Right ventricle myocardium inferior (tissue), 1 donor: ENCODE measurements around the gene KRT3. TPM values are rescaled to one million over a fixed set of nuclear protein-coding genes. Genes with fewer than 3 reads are reported as not detected.

Experiments
- ATAC-seq: fragments of 200-7000 bp; cut with Tn5 transposase; one replicate; pipeline ENCODE4 v1.9.1; 2020; ENCODE audit warnings: mild to moderate bottlenecking, moderate library complexity
- DNase-seq: peaks from one replicate; pipeline ENCODE4 v3.0.0; 2021; ENCODE audit errors: missing footprints
- intact Hi-C: fragments of 100-400 bp; cut with DNase I; formaldehyde crosslinking; loops from one replicate; pipeline ENCODE4 v1.11.0; 2022
- total RNA-seq: library from RNA; stranded (reverse); fragmentation: NEBNext Ultra II Directional; extraction: Animal tissue kit (Norgen Biotek cat#: 25700); gene quantifications from one replicate; pipeline ENCODE4 v1.2.1, GENCODE V29; 2021
- donor health status: DM: no; HTN: yes; CAD: no; lungs with severe emphysema.

Gene KRT3
- total RNA-seq, 1 donor from 2014 or later: not detected

DNA sequence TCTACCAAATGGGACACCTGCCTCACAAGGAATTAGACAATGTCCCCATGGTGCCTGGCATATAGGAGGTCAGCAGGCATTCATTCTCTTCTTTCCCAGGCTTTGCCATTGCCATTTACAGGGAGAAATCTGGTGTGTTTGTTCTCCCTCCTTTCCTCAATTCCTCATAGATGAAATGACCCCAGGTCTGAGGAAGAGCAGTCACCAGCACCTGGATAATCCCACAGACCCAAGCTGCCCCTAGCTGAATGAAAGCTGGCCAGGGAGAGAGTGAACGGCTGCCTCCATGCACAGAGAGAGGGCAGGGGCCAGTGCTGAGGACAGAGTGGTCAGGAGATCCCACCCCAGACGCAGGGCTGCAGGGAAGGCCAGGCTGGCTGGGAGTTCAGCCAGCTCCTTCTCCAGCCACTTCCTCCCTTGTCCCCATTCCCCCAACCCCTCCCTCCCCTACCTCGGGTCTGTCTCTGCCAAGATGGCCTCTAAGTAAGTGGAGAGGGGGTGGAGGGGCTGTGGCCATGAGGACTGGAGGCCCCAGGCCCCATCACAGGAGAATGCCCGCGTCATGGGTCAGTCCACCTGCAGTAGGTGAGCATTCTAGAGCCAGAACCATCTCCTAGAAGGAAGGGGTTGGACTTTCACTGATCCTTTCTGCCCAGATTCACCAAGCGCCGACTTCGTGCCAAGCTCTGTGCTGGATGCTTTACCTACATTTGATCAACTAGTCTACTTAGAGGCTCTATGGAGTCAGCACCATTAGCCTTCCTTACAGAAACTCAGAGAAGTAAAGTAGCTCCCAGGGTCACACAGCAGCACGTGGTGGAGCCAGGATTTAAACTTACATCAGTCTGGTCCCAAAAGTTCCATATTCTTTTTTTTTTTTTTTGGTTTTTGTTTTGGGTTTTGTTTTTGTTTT lies 20.0 kb upstream of the KRT3 start:
- ATAC-seq: no peak
- intact Hi-C loops: no loop called here
- DNase-seq: no peak

DNA sequence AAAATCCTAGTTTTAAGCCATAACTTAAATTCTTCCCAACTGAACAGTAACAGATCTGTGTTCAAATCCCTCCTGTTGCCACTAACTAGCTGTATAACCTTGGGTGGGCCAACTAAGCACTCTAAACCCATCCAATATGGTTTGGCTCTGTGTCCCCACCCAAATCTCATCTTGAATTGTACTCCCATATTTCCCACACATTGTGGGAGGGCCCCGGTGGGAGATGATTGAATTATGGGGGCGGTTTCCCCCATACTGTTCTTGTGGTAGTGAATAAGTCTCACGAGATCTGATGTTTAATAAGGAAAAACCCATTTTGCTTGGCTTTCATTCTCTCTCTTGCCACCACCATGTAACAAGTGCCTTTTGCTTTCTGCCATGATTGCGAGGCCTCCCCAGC lies 19.2 kb upstream of the KRT3 start:
- intact Hi-C loops: no loop called here
- no peak for ATAC-seq
- DNase-seq: no peak

DNA sequence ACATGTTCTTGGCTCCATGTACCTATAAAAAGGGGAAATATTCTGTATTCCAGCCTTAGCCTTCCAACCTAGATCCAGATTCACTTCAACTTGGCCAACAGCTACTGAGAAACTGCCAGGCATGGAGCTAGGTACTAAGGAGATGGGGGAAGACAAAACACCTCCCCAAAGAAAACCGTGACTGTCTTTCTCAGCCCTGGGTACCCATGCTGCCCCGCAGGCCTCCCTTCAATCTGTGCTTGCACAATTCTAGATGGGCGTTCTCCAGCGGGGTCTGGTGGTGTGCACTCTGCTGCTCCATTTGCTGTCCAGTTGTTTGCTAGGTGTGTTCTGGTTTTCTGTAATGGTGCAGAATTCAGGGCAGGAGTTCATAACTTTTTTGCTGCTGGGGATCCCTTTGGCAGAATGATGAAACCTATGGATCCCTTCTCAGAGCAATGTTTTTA lies 18.8 kb upstream of the KRT3 start:
- intact Hi-C loops: no loop called here
- ATAC-seq: no peak
- no peak for DNase-seq

DNA sequence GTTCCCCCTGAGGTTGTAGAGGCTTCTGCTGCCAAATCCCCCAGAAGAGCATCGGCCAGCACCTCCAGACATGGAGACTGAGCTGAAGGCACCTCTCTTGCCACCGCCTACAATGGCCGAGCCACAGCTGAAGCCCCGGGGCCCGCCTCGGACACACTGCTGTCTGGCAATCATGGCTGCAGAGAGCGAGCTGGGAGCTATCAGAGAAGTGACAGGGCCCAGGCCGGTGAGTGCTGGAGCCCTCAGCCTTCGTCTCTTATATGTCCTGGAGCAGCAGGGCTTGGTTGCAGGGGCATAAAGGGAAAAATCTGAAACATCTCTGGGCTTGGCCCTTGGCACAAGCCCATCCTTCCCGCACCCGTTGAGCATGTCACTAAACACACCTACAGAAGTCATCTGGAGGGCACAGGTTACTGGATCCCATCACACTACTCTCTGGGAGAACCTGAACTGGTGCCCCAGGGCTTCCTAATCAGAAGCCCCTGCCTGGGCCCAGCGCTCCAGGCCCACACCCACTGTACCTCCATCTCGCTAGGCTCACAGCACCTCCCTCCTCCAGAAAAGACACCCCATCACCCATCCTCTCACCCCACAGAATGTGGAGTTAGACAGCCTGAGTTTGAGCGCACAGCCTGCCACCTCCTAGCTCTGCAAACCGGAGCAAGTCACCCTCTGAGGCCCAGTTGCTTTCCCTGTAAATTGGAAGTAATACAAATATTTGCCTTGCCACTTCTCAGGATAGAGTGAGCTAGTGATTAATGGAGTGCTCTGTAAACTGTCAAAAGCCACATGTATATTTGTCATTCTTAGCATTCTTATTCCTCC lies 18.2 kb upstream of the KRT3 start, which contains the start of gene KRT4:
Gene KRT4, minus strand, starts transcription at position 232 of the 825 bp plus-strand sequence. Its CDS starts 58 bp downstream, at position 174.
- intact Hi-C loops: no loop called here
- DNase-seq (no peak), ATAC-seq (no peak)

DNA sequence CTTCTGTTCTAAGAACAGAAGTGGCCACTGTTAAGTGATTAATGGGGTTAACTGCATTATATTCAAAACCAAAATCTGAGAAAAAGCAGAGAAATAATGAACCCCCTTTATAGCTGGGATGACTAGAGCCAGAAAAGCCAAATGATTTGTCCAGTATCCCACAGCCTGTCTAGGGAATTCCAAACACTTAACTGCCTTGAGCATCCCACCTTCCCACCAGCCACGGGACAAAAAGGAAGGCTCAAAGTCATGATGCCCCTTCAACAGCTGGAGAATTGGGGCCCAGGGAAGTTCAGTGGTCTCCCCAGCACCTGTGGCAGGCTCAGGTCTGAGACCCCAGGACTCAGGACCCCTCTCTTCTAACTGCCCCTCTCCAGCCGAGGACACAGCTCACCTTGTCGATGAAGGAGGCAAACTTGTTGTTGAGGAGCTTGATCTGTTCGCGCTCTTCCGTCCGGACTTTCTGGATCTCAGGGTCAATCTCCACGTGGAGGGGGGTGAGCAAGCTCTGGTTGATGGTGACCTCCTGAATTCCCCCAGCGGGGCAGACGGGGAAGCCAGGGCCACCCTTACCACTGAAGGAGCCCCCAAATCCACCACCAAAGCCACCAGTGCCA lies 17.4 kb upstream of the KRT3 start:
- no peak for ATAC-seq
- intact Hi-C loops: no loop called here

DNA sequence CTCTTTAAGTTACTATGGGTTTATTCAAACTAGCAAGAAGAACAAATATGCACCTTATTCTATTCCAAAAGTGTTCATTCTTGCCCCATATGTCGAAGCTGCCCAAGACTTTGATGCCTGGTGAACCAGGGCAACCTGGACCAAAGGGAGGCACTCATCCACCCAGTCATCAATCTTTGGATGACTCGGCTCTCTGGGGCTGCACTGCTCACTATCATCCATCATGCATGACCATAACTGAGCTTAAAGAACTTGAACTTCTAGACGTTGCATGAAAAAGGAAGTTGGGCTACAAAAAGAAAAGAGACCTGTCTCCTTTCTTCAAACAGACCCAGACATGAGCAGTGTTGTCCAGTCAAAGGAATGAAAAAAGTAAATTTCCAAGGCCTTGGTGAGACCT lies 16.8 kb upstream of the KRT3 start:
- DNase-seq (no peak), ATAC-seq (no peak)
- intact Hi-C loops: no loop called here

More for the DNA sequence above, 17.4 kb upstream of the KRT3 start:
- DNase-seq: no peak

DNA sequence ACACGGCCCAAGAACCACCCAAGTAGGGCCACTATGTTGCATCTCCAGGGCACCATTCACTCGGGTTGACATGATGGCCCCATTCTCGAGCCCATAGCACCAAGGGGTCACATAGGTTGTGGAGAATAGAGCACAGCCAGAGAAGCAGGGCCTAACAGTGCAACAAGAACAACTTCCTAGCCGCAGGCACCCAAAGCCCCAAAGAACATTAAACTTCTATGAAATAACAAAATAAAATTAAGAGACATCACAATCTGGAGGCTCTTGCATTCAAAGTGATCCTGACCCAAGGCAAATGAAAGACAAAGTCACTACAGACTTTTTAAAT lies 16.1 kb upstream of the KRT3 start:
- no peak for ATAC-seq
- DNase-seq: no peak
- intact Hi-C loops: no loop called here

DNA sequence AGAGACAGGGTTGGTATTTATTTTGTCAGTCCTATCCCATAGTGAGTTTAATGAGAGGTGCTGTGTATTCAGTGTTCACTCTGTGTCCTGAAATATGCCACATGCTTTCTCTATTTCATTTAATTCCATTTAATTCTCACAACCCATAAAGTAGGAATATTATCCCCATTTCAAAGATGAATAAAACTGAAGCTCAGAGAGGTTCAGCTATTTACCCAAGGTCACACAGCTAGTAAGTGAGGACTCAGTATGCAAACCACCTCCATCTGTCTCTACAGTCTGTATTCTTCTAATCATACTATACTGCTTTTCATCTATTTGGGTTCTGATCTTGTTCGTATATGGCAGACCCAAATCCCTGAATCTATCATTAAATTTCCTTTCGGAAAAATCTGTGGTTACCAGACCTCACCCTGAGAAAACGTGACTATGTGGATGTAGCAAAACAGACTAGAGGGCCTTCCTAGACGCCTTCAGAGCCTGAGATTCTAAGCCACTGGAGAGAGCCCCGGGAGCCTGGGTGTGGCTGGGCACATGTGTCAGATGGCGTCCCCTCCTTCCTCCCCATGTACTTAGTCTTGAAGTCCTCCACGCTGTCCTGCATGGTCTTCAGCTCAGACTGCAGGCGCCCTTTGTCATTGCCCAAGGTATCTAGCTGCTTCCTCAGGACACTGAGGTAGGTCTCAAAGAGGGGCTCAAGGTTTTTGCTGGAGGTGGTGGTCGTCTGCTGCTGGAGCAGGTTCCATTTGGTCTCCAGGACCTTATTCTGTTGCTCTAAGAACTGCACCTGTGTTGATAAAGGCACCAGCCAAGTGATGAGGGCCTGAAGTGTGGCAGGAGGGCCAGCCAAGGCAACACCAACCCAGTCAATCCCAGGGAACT lies 15.5 kb upstream of the KRT3 start:
- intact Hi-C loops: no loop called here
- ATAC-seq (no peak), DNase-seq (no peak)

DNA sequence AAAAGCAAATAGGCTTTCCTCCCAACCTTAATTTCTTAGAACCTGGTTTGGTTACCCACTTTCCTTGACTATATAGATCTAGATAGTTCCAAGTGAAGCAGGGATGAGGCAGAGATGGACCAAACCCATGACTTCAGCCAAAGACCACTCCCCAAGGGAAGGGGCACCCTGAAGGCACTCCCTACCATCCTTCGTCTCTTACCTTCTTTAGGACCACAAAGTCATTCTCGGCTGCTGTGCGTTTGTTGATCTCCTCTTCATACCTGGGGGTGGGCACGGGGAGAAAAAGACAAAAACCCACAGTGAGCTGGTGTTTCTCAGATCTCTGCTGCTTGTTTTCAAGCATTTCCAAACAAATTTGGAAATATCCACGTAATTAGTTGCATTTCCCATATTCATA lies 14.6 kb upstream of the KRT3 start:
- ATAC-seq: no peak
- intact Hi-C loops: no loop called here
- no peak for DNase-seq

DNA sequence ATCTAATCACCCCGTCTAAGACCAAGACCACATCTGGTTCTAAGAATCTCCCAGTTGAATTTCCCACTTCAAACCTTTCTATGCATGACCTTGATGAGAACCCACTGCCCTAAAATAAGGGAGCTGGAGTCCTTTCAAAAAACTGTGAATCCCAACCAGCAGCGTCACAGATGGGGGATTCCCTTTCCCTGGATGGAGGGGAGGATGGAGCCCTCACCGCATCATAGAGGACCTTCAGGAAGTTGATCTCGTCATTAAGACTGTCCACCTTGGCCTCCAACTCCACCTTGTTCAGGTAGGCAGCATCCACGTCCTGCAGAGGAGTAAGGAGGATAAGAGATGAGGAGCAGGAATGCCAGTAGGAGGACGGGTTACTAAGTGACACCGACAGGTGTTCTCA lies 13.2 kb upstream of the KRT3 start:
- intact Hi-C loops: no loop called here
- ATAC-seq (no peak), DNase-seq (no peak)

DNA sequence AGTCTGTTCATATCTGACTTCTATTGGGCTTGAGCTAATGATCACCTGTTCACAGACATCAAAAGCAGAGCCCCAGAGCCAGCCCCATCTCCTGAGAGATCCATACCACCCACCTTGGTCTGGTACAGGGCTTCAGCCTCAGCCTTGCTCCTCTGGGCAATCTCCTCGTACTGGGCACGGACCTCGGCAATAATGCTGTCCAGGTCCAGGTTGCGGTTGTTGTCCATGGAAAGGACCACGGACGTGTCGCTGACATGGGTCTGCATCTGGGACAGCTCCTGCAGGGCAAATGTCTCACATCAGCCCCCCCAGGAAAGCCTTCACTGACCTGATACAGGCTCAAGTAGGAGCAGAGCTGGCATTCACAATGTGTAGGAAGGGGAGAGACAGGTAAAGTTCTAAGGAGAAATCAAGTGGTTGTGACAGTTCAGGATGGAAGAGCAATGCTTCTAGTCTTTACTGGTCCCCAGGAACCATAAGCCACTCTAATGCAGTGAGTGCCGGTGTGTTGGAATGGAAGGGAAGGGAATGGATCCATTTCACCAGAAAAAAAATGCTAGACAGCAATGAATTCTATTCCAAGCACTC lies 12.8 kb upstream of the KRT3 start:
- DNase-seq: no peak
- intact Hi-C loops: no loop called here
- no peak for ATAC-seq

DNA sequence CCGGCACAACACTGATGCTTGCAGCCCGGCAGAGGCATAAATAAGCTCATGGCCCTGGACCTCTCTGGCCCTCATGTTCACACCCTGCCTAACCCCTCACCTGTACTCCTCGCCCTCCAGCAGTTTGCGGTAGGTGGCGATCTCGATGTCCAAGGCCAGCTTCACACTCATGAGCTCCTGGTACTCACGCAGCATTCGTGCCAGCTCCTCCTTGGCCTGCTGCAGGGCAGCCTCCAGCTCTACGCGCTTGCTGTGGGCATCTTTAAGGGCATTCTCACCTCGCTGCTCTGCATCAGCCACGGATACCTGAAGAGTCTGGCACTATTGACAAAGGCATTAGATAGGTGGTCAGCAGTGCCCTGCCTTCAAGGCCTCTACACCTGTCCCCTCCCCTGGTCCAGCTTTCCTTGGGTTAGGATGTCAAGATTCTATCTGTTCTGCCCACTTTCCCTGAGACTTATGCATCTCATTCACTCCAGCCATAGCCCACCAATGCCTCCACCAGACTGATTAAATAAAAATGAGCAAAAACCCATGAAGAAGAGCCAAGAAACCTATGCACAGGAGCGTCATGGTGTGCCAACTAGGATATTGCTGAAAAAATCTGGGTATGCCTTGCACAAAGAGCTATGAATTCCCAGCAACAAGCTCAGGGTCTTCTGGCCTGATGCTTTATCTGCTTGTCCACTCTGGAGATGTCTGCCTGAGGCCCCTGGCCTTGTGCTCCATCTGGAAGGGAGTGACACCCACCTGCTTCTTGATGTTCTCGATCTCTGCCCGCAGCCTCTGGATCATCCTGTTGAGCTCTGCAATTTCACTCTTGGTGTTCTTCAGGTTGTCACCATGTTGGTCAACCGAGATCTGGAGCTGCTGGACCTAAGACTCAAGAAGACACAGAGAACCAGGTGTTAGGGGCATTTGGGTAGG lies 11.9 kb upstream of the KRT3 start:
- intact Hi-C loops: no loop called here
- ATAC-seq: no peak
- no peak for DNase-seq

DNA sequence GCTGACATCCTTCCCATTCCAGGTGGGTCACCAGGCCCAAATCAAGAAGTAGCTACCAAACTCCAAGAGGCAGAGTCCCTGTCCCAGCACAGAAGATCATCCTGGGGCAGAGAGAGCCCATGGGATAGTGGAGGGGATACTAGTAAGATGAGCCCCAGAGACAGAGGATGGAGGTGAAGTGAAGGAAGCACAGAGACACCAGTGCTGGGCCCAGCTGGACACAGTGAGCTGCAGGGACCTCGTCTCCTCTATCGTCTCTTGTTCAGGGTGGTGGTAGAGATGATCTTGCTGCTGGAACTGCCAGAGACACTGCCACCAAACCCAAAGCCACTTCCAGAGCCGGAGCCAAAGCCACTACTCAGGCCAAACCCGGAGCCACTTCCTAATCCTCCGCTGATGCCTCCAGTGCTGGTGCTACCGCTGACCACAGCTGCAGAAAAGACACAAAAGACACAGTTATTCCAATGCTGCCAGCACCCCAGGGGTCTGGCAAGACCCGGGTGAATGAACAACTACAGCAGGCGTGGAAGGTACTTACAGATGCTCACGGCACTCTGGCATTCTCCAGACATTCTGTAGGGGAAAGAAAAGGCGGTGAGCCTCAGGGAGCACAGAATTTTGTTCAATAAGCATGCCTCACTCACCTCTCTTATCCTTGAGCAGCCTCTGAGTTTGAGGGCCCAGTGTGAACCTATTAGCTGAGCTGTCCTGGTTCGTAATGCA lies 11.1 kb upstream of the KRT3 start:
- ATAC-seq (no peak), DNase-seq (no peak)
- intact Hi-C loops: no loop called here

DNA sequence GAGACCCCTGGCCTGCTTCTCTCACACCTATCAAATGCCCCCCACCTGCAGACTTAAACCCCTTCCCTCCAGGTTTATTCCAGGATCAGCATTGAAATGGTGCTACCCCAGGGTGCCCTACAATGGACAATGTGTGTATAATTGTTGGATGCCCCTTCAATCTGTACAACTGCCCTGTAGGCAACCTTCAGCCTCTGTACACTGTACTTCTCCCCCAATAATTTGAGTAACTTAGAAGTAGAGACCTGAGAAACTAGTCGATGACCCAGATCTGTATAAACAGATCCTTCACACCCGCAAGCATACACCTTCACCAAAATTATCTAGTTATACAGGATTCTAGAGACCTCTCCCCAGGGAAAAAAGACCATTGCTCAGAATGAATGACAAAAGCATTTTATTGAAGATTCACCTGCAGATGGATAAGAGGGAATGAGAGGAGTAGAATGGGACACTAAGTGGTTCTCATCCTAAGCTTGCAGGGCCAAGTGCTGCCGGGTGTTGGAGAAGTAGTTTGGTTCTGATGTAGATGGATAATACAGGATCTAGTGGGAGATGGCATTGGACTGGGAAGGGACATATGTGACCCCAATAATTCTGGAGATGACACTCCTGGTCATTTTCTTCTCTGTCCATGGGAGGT lies 10.4 kb upstream of the KRT3 start:
- intact Hi-C loops: no loop called here
- DNase-seq (no peak), ATAC-seq (no peak)

DNA sequence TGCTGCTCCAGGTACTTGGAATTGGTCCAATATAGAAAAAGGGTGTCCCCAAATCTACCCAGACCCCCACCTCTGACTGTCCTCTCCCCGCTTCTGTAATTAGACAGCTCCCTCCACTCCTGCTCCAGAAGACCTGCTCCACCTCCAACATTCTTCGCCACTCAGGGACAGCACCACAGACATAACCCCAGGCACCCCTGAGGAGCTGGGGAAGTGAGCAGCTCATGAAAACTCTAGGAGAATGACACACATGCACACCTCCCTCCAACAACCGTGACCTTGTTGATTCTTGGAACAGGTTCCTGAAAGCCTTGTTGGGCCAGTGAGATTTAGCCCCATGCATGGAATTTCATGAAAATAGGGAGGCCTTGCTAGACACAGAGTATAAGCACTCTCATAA lies 9.8 kb upstream of the KRT3 start:
- ATAC-seq: no peak
- DNase-seq: no peak
- intact Hi-C loops: no loop called here

DNA sequence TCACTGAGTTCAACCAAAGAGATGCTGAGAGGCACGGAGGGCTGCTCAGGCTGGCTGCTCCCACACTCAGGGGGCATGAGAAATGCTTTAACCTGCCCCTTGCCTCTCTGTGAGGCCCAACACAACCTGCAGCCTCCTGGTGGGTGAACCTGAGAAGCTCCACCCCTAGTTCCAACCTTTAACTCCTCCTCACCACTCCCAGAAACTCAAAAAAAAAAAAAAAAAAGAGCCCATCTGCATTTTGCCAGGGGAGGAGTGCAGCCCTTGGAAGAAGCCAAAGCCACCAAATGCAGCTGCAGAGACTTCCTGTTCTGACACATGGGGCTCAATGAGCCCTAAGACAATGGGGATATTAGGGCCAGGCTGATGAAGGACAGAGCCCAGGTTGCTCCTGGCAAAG lies 9.1 kb upstream of the KRT3 start:
- ATAC-seq (no peak), DNase-seq (no peak)
- intact Hi-C loops: no loop called here
